HCT116 (cell line): Measurements from ENCODE around the gene PLA2G2F.

Source experiments
- ATF3 ChIP-seq: IDR thresholded peaks from 2 replicates; pipeline ENCODE4 v1.6.1; 2012
- CTCF ChIP-seq, 3 experiments: fragments of 200-600 bp in 1 of 3; sonication (generic) in 1 of 3; IDR thresholded peaks in 2 of 3; conservative IDR thresholded peaks in 1 of 3; 2 replicates each; pipeline ENCODE4 v1.5.1; 2012 to 2017; ENCODE audit warnings: low read depth in 2 of 3, low read length in 2 of 3, antibody characterized with exemption in 1 of 3, borderline replicate concordance in 1 of 3, control low read depth in 1 of 3, mild to moderate bottlenecking in 1 of 3, mixed read lengths in 1 of 3, mixed run types in 1 of 3, moderate library complexity in 1 of 3; ENCODE audit not compliant: insufficient read depth in 1 of 3
- EGR1 ChIP-seq: IDR thresholded peaks from 2 replicates; pipeline ENCODE4 v1.6.1; 2012; ENCODE audit warnings: low read depth
- EZH2 ChIP-seq: fragments of 200-600 bp; sonication (generic); IDR thresholded peaks from 2 replicates; pipeline ENCODE4 v1.6.1; 2017; ENCODE audit warnings: antibody characterized with exemption, mixed run types
- EZH2phosphoT487 ChIP-seq: fragments of 200-600 bp; IDR thresholded peaks from 2 replicates; pipeline ENCODE4 v1.6.1; 2018; ENCODE audit warnings: antibody characterized with exemption, borderline replicate concordance
- POLR2A ChIP-seq: IDR thresholded peaks from 2 replicates; pipeline ENCODE4 v1.7.0; 2011; ENCODE audit warnings: borderline replicate concordance; ENCODE audit not compliant: insufficient read depth, insufficient read length; ENCODE audit errors: extremely low read depth
- POLR2AphosphoS5 ChIP-seq: IDR thresholded peaks from 2 replicates; pipeline ENCODE4 v1.6.1; 2011; ENCODE audit warnings: mild to moderate bottlenecking, low read depth, low read length, moderate library complexity
- REST ChIP-seq: IDR thresholded peaks from 2 replicates; pipeline ENCODE4 v1.6.1; 2012; ENCODE audit warnings: low read depth
- SIN3A ChIP-seq: IDR thresholded peaks from 2 replicates; pipeline ENCODE4 v1.6.1; 2012; ENCODE audit warnings: low read depth
- SP1 ChIP-seq: IDR thresholded peaks from 2 replicates; pipeline ENCODE4 v1.6.1; 2012; ENCODE audit warnings: low read depth
- TCF7L2 ChIP-seq: IDR thresholded peaks from 2 replicates; pipeline ENCODE4 v1.7.0; 2011; ENCODE audit warnings: borderline replicate concordance, inconsistent platforms; ENCODE audit not compliant: insufficient read depth, insufficient read length; ENCODE audit errors: extremely low read depth
- ZBTB33 ChIP-seq: IDR thresholded peaks from 2 replicates; pipeline ENCODE4 v1.6.1; 2011; ENCODE audit warnings: mild to moderate bottlenecking, low read length, moderate library complexity; ENCODE audit not compliant: insufficient replicate concordance; ENCODE audit errors: extremely low read depth
- ZFX ChIP-seq: fragments of 450-650 bp; IDR thresholded peaks from 2 replicates; pipeline ENCODE4 v1.6.1; 2017

GRCh38 chr1:20198918-20199317, 59.8 kb downstream of the PLA2G2F start:
- TF ChIP-seq TCF7L2 (no peak), POLR2A (no peak), EGR1 (no peak), EZH2 (no peak), ATF3 (no peak), CTCF (IDR thresholded peaks at IDR 0.05 in 2 of 3, conservative IDR thresholded peaks at IDR 0.05 in 1 of 3; ENCODE audit: borderline replicate concordance in 1 of 3, insufficient read depth in 1 of 3, low read depth in 2 of 3, low read length in 2 of 3) (no peak), POLR2AphosphoS5 (no peak), EZH2phosphoT487 (no peak), REST (no peak), SIN3A (no peak), SP1 (no peak), ZBTB33 (no peak), ZFX (no peak)
